Calu3 (cell line): ENCODE measurements around the gene KCNG1. TPM values are rescaled to one million over a fixed set of nuclear protein-coding genes. Genes with fewer than 3 reads are reported as not detected.

Experiments used
- BruUV-seq: library from RNA; stranded (reverse); fragments of 400-500 nt; replicated peaks from 2 replicates; lab custom pipeline; 2021; lab: Mats Ljungman, UMichigan
- CTCF ChIA-PET: fragments of 300-600 bp; sonication (Branson Sonifier 250); formaldehyde crosslinking; loops from one replicate; lab custom pipeline; 2022; ENCODE audit warnings: antibody characterized with exemption; lab: Charles Lee
- DNase-seq: peaks from one replicate; pipeline ENCODE4 v3.0.0; 2022
- H3K27ac Mint-ChIP-seq: one replicate; pipeline ENCODE4 v1.8.0; 2022; ENCODE audit warnings: mixed read lengths; ENCODE audit not compliant: unreplicated experiment
- H3K27me3 Mint-ChIP-seq: one replicate; pipeline ENCODE4 v1.8.0; 2022; ENCODE audit warnings: mixed read lengths; ENCODE audit not compliant: unreplicated experiment
- H3K36me3 Mint-ChIP-seq: one replicate; pipeline ENCODE4 v1.8.0; 2022; ENCODE audit warnings: mild to moderate bottlenecking, moderate library complexity, mixed read lengths; ENCODE audit not compliant: insufficient read depth, unreplicated experiment
- H3K4me1 Mint-ChIP-seq: one replicate; pipeline ENCODE4 v1.8.0; 2022; ENCODE audit warnings: mild to moderate bottlenecking, low read depth, mixed read lengths; ENCODE audit not compliant: unreplicated experiment
- H3K4me3 Mint-ChIP-seq: one replicate; pipeline ENCODE4 v1.8.0; 2022; ENCODE audit warnings: mild to moderate bottlenecking, low read depth, moderate library complexity, mixed read lengths; ENCODE audit not compliant: unreplicated experiment
- H3K9me3 Mint-ChIP-seq: one replicate; pipeline ENCODE4 v1.8.0; 2022; ENCODE audit warnings: low read depth, mixed read lengths; ENCODE audit not compliant: unreplicated experiment
- intact Hi-C: fragments of 100-400 bp; cut with micrococcal nuclease; formaldehyde crosslinking; loops from one replicate; pipeline ENCODE4 v1.10.0; 2022; ENCODE audit not compliant: unreplicated experiment
- total RNA-seq: library from RNA; stranded (reverse); gene quantifications from 2 replicates; pipeline ENCODE4 v1.2.3, GENCODE V29; 2022
- TF ChIP-seq, protein P1 (sequence below): fragments of 200-600 bp; IDR thresholded peaks from one replicate; pipeline ENCODE4 v1.8.0; 2022; ENCODE audit warnings: antibody characterized with exemption; ENCODE audit not compliant: unreplicated experiment

The KCNG1 gene
- total RNA-seq, 1 experiment from 2014 or later = 3.9 TPM

DNA sequence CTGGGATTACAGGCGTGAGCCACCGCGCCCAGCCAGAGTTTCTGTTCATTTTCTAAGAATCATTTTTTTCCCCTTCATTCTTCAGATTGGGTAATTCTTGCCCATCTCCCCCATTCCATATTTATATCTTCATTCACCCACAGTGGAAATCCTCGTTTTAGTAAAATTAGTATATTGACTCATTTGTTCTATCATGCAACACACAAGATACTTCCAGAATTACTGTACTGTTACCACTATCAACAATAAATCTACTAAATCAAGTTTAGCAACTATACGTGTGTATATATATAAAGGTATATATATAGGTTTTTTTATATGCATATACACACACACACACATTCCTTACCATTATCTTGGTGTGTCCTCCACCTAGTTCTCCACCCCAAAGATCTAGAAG, 41.2 kb upstream of the KCNG1 start:
- Mint-ChIP-seq H3K36me3 (no peaks in the 10 kb centered on the region), H3K27me3 (peaks cover 62% of the 10 kb centered on the region), H3K4me1 (peaks cover 12% of the 10 kb centered on the region), H3K9me3 (no peaks in the 10 kb centered on the region), H3K27ac (no peak overlapping the region), H3K4me3 (no peak overlapping the region)
- TF ChIP-seq, protein P1, sequence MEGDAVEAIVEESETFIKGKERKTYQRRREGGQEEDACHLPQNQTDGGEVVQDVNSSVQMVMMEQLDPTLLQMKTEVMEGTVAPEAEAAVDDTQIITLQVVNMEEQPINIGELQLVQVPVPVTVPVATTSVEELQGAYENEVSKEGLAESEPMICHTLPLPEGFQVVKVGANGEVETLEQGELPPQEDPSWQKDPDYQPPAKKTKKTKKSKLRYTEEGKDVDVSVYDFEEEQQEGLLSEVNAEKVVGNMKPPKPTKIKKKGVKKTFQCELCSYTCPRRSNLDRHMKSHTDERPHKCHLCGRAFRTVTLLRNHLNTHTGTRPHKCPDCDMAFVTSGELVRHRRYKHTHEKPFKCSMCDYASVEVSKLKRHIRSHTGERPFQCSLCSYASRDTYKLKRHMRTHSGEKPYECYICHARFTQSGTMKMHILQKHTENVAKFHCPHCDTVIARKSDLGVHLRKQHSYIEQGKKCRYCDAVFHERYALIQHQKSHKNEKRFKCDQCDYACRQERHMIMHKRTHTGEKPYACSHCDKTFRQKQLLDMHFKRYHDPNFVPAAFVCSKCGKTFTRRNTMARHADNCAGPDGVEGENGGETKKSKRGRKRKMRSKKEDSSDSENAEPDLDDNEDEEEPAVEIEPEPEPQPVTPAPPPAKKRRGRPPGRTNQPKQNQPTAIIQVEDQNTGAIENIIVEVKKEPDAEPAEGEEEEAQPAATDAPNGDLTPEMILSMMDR = no peak
- CTCF ChIA-PET = interaction anchor here (0.6 to 1.3 kb wide), 2 partner anchors 13 to 29 kb away, joined by 3 to 4 read pairs; no protein-coding TSS in a partner anchor
- no peak for DNase-seq
- intact Hi-C loops = no loop called here
- BruUV-seq = no TSS peak

DNA sequence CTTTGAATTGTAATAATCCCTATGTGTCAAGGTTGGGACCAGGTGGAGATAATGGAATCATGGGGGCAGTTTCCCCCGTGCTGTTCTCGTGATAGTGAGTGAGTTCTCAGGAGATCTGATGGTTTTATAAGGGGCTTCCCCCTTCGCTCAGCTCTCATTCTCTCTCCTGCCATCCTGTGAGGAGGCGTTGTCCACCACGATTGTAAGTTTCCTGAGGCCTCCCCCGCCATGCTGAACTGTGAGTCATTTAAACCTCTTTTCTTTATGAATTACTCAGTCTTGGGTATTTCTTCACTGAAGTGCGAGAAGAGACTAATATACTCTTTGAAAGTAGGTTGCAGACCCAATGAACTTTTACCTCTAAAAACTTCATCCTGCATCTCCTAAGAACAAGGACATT, 39.2 kb upstream of the KCNG1 start:
- Mint-ChIP-seq H3K27me3 (peaks cover 75% of the 10 kb centered on the region), H3K27ac (no peak overlapping the region), H3K4me3 (no peak overlapping the region), H3K4me1 (no peaks in the 10 kb centered on the region), H3K36me3 (no peaks in the 10 kb centered on the region), H3K9me3 (no peaks in the 10 kb centered on the region)
- intact Hi-C loops = no loop called here
- no TSS peak for BruUV-seq
- CTCF ChIA-PET = no interaction called here
- no peak for DNase-seq
- TF ChIP-seq, protein P1 = no peak

GRCh38 chr20:51061418-51062045, 38.6 kb upstream of the KCNG1 start:
- BruUV-seq = no TSS peak

DNA sequence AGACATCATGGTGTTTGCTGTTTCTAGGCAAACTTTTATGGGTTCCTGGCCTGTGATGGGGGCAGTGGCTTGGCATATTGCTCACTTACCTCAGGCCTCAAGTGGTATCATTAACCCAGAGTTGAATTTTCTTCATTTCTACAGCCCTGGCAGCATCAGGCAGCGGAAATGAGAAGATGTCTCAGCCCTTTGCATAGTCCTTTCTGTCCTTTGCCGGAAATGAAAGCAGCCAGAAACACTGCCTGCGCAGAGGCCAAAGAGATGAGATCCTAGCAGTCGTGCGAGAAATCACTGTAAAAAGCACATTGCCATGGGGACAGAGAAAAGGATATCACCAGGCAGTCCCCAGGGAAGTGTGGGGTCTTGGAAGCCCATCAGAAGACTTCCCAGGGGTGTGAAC, 37.4 kb upstream of the KCNG1 start:
- Mint-ChIP-seq H3K27ac (no peak overlapping the region), H3K4me1 (no peaks in the 10 kb centered on the region), H3K27me3 (peaks cover 76% of the 10 kb centered on the region), H3K4me3 (no peak overlapping the region), H3K9me3 (no peaks in the 10 kb centered on the region), H3K36me3 (no peaks in the 10 kb centered on the region)
- intact Hi-C loops = no loop called here
- DNase-seq = no peak
- TF ChIP-seq, protein P1 = no peak
- CTCF ChIA-PET = interaction anchor here (0.5 kb wide), 1 partner anchor 27 kb away, joined by 5 read pairs; no protein-coding TSS in a partner anchor
- BruUV-seq = no TSS peak

More at GRCh38 chr20:51061418-51062045, 38.6 kb upstream of the KCNG1 start:
- TF ChIP-seq, protein P1 = no peak
- intact Hi-C loops = no loop called here
- CTCF ChIA-PET = no interaction called here
- Mint-ChIP-seq H3K36me3 (no peaks in the 10 kb centered on the region), H3K9me3 (no peaks in the 10 kb centered on the region), H3K27ac (no peak overlapping the region), H3K27me3 (peaks cover 75% of the 10 kb centered on the region), H3K4me1 (no peaks in the 10 kb centered on the region), H3K4me3 (no peak overlapping the region)
- no peak for DNase-seq
